Loucy (cell line): ENCODE measurements around the gene GRAMD2A.

ENCODE experiments used
- EZH2phosphoT487 ChIP-seq: fragments of 200-600 bp; IDR thresholded peaks from 2 replicates; pipeline ENCODE4 v1.6.1; 2018; ENCODE audit warnings: antibody characterized with exemption, mild to moderate bottlenecking, moderate library complexity, borderline replicate concordance
- TF ChIP-seq, protein P1 (sequence below): fragments of 200-600 bp; sonication (generic); conservative IDR thresholded peaks from 2 replicates; pipeline ENCODE4 v1.5.1; 2014; ENCODE audit warnings: mild to moderate bottlenecking, antibody characterized with exemption, low read length

- TF ChIP-seq, protein P1, sequence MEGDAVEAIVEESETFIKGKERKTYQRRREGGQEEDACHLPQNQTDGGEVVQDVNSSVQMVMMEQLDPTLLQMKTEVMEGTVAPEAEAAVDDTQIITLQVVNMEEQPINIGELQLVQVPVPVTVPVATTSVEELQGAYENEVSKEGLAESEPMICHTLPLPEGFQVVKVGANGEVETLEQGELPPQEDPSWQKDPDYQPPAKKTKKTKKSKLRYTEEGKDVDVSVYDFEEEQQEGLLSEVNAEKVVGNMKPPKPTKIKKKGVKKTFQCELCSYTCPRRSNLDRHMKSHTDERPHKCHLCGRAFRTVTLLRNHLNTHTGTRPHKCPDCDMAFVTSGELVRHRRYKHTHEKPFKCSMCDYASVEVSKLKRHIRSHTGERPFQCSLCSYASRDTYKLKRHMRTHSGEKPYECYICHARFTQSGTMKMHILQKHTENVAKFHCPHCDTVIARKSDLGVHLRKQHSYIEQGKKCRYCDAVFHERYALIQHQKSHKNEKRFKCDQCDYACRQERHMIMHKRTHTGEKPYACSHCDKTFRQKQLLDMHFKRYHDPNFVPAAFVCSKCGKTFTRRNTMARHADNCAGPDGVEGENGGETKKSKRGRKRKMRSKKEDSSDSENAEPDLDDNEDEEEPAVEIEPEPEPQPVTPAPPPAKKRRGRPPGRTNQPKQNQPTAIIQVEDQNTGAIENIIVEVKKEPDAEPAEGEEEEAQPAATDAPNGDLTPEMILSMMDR = no peak
- no peak for TF ChIP-seq EZH2phosphoT487
Observed at GRCh38 chr15:72180761-72181324, 16.7 kb downstream of the GRAMD2A start.
